K562 (cell line): ENCODE data around the gene SPEG. TPM values are rescaled to one million over a fixed set of nuclear protein-coding genes. Genes with fewer than 3 reads are reported as not detected.
A peak's percentile ranks its signal among the peaks of the same experiment; 100 is the strongest.

Experiments
- ATAC-seq: fragments of 200-7000 bp; cut with Tn5 transposase; 3 replicates; pipeline ENCODE4 v1.9.1; 2020; ENCODE audit warnings: moderate library complexity
- BruUV-seq: library from RNA; stranded (reverse); fragments of 400-500 nt; replicated peaks from 2 replicates; lab custom pipeline; 2021; lab: Mats Ljungman, UMichigan
- CTCF ChIA-PET: fragments of 300-600 bp; formaldehyde crosslinking; extraction: SDS; loops from one replicate; lab custom pipeline; 2021; ENCODE audit warnings: low intra/inter-chr PET ratio; lab: Yijun Ruan, JAX
- POLR2A ChIA-PET: fragments of 300-600, 350-650 bp; sonication (Branson Sonifier 250); formaldehyde crosslinking; extraction: SDS; loops from one replicate; lab custom pipeline; 2021; ENCODE audit warnings: antibody characterized with exemption, inconsistent platforms; lab: Yijun Ruan, JAX
- DNase-seq, 4 experiments: peaks; one replicate each; pipeline versions ENCODE4 v3.0.0 to v3.0.0-alpha.2; 2011 to 2018; ENCODE audit warnings: low spot score in 3 of 4, mixed read lengths in 3 of 4; ENCODE audit errors: extremely low read depth in 1 of 4
- FAIRE-seq: peaks from 2 replicates; lab custom pipeline; 2011; peaks lifted over from hg19 to GRCh38; lab: Jason Lieb, UNC
- H2AFZ ChIP-seq: 2 replicates; pipeline ENCODE4 v1.6.0; 2011; ENCODE audit warnings: low read depth, low read length, control low read depth, inconsistent platforms
- H3K27ac ChIP-seq: fragments of 200-600 bp; 3 replicates; pipeline ENCODE4 v1.8.0; 2011; ENCODE audit warnings: low read depth, mild to moderate bottlenecking, control low read depth, inconsistent platforms, low read length, moderate library complexity, mixed read lengths; ENCODE audit errors: extremely low read depth
- H3K27me3 ChIP-seq, 2 experiments: fragments of 300-600 bp in 1 of 2; 2 replicates in 1 of 2; 3 replicates in 1 of 2; pipeline versions ENCODE4 v1.6.0 to v1.8.0; 2011; ENCODE audit warnings: inconsistent platforms in 2 of 2, low read length in 2 of 2, mild to moderate bottlenecking in 1 of 2, mixed read lengths in 1 of 2, moderate library complexity in 1 of 2; ENCODE audit not compliant: control insufficient read depth in 2 of 2, insufficient read depth in 2 of 2
- H3K36me3 ChIP-seq: fragments of 300-600 bp; 3 replicates; pipeline ENCODE4 v1.8.0; 2011; ENCODE audit warnings: mild to moderate bottlenecking, low read length, inconsistent platforms; ENCODE audit not compliant: control insufficient read depth, insufficient read depth
- H3K4me1 ChIP-seq, 2 experiments: fragments of 200-600 bp in 1 of 2; replicated peaks in 1 of 2; 2 replicates in 1 of 2; 3 replicates in 1 of 2; pipeline versions ENCODE4 v1.5.1 to v1.8.0; 2011; ENCODE audit warnings: inconsistent platforms in 2 of 2, low read length in 2 of 2, mild to moderate bottlenecking in 1 of 2, mixed read lengths in 1 of 2, moderate library complexity in 1 of 2; ENCODE audit not compliant: control insufficient read depth in 2 of 2, insufficient read depth in 2 of 2
- H3K4me2 ChIP-seq: 2 replicates; pipeline ENCODE4 v1.6.1; 2011; ENCODE audit warnings: low read length, control low read depth, inconsistent platforms, mixed read lengths; ENCODE audit not compliant: insufficient read depth
- H3K4me3 ChIP-seq: fragments of 200-600 bp; sonication (generic), shearing (Covaris generic); 2 replicates; pipeline ENCODE4 v1.5.1; 2016; ENCODE audit warnings: control low read depth, inconsistent platforms
- H3K79me2 ChIP-seq: fragments of 200-600 bp; 3 replicates; pipeline ENCODE4 v1.8.0; 2011; ENCODE audit warnings: low read length, inconsistent platforms; ENCODE audit not compliant: control insufficient read depth, insufficient read depth
- H3K9ac ChIP-seq, 2 experiments: 2 replicates each; pipeline versions ENCODE4 v1.6.0 to v1.6.1; 2011; ENCODE audit warnings: low read depth in 2 of 2, low read length in 2 of 2, control low read depth in 1 of 2, inconsistent platforms in 1 of 2, mild to moderate bottlenecking in 1 of 2, mixed read lengths in 1 of 2; ENCODE audit not compliant: insufficient read depth in 1 of 2
- H3K9me1 ChIP-seq: one replicate; pipeline ENCODE4 v1.6.0; 2011; ENCODE audit warnings: inconsistent platforms, mild to moderate bottlenecking, low read length, moderate library complexity; ENCODE audit not compliant: control insufficient read depth, insufficient read depth
- H3K9me3 ChIP-seq: replicated peaks from 2 replicates; pipeline ENCODE4 v1.5.1; 2011; ENCODE audit warnings: low read depth, low read length, inconsistent platforms; ENCODE audit not compliant: control insufficient read depth, insufficient read depth
- H4K20me1 ChIP-seq: replicated peaks from 2 replicates; pipeline ENCODE4 v1.6.1; 2011; ENCODE audit warnings: low read length, inconsistent platforms, mixed read lengths; ENCODE audit not compliant: control insufficient read depth, insufficient read depth
- DNMT1 ChIP-seq: fragments of 450-650 bp; IDR thresholded peaks from 2 replicates; pipeline ENCODE4 v1.6.1; 2016; ENCODE audit warnings: antibody characterized with exemption, mild to moderate bottlenecking
- E2F3 ChIP-seq: fragments of 250-450 bp; sonication (Bioruptor Pico); IDR thresholded peaks from 2 replicates; pipeline ENCODE4 v1.4.0; 2020; ENCODE audit warnings: mild to moderate bottlenecking
- HDAC8 ChIP-seq: fragments of 450-650 bp; IDR thresholded peaks from 2 replicates; pipeline ENCODE4 v1.6.1; 2016; ENCODE audit warnings: mild to moderate bottlenecking, missing genetic modification characterization, moderate library complexity, missing compliant biosample characterization
- KLF6 ChIP-seq: fragments of 250-450 bp; sonication (Bioruptor Pico); IDR thresholded peaks from 2 replicates; pipeline ENCODE4 v1.4.0; 2020; ENCODE audit warnings: mild to moderate bottlenecking, moderate library complexity, borderline replicate concordance
- MTF1 ChIP-seq: fragments of 250-450 bp; sonication (Bioruptor Pico); IDR thresholded peaks from 2 replicates; pipeline ENCODE4 v1.9.0; 2021; ENCODE audit warnings: moderate library complexity, mild to moderate bottlenecking, inconsistent platforms, borderline replicate concordance
- POLR2AphosphoS5 ChIP-seq: IDR thresholded peaks from 2 replicates; pipeline ENCODE4 v1.6.1; 2011; ENCODE audit warnings: mild to moderate bottlenecking, low read depth, low read length, moderate library complexity; ENCODE audit not compliant: control insufficient read depth, insufficient read depth
- XRCC3 ChIP-seq: fragments of 450-650 bp; IDR thresholded peaks from 2 replicates; pipeline ENCODE4 v1.6.1; 2017; ENCODE audit warnings: mild to moderate bottlenecking, moderate library complexity
- ZC3H8 ChIP-seq: fragments of 450-650 bp; IDR thresholded peaks from 2 replicates; pipeline ENCODE4 v1.6.1; 2017
- ZNF431 ChIP-seq: sonication (generic); formaldehyde crosslinking; IDR thresholded peaks from 2 replicates; pipeline ENCODE4 v1.8.0; 2022; ENCODE audit warnings: mild to moderate bottlenecking, missing genetic modification reagents
- WGBS: fragments of 100-300 bp; shearing (Covaris generic); methylation state at CpG from one replicate; pipeline ENCODE4 v1.1.6; 2016; ENCODE audit warnings: low coverage, mixed read lengths; ENCODE audit not compliant: insufficient coverage; ENCODE audit errors: missing lambda C conversion rate; 5-methylcytosine and 5-hydroxymethylcytosine counted together
- in situ Hi-C: fragments of 300-500 bp; cut with MboI; formaldehyde crosslinking; loops from 4 replicates; pipeline ENCODE4 v1.15.0; 2018; ENCODE audit warnings: inconsistent platforms, mixed read lengths
- intact Hi-C: fragments of 100-400 bp; cut with micrococcal nuclease; formaldehyde crosslinking; loops from 2 replicates; pipeline ENCODE4 v1.14.2; 2022
- polyA plus RNA-seq, 8 experiments: library from polyadenylated mRNA; depleted of rRNA in 4 of 8; stranded (reverse) in 5 of 8; unstranded in 3 of 8; fragments of >200 nt; fragmentation: Nextera tagmentation in 2 of 8; fragmentation: Illumina TruSeq in 1 of 8; extraction: Ambion mirVana in 2 of 8; extraction: Trizol in 1 of 8; gene quantifications; 2 replicates each; pipeline versions ENCODE4 v1.2.1 to v1.2.3, GENCODE V29; 2011 to 2014; ENCODE audit warnings: inconsistent platforms in 1 of 8, missing spikeins in 1 of 8
- total RNA-seq, 7 experiments: library from RNA; depleted of rRNA in 6 of 7; stranded (reverse); fragments of >200 nt in 6 of 7; fragmentation: Illumina TruSeq in 2 of 7; extraction: Trizol in 2 of 7; gene quantifications; 2 replicates each; pipeline versions ENCODE4 v1.2.1 to v1.2.3, GENCODE V29; 2011 to 2021; ENCODE audit warnings: low replicate concordance in 1 of 7
- TF ChIP-seq, protein P1 (sequence below), 2 experiments: fragments of 200-800 bp in 1 of 2; sonication (Bioruptor generic) in 1 of 2; sonication (generic) in 1 of 2; formaldehyde crosslinking in 1 of 2; IDR thresholded peaks in 1 of 2; conservative IDR thresholded peaks in 1 of 2; 2 replicates each; pipeline versions ENCODE4 v1.5.0 to v1.6.1; 2016 to 2020; ENCODE audit warnings: missing compliant biosample characterization in 1 of 2, missing genetic modification characterization in 1 of 2, missing genetic modification reagents in 1 of 2
- TF ChIP-seq, protein P2 (sequence below), 2 experiments: fragments of 450-650 bp in 1 of 2; sonication (generic) in 1 of 2; formaldehyde crosslinking; conservative IDR thresholded peaks; 2 replicates each; pipeline versions ENCODE4 v1.4.0 to v1.8.1; 2020 to 2022; ENCODE audit warnings: mild to moderate bottlenecking in 1 of 2, missing genetic modification reagents in 1 of 2
- TF ChIP-seq, protein P3 (sequence below): fragments of 250-450 bp; sonication (Bioruptor Pico); IDR thresholded peaks from 2 replicates; pipeline ENCODE4 v1.8.0; 2022; ENCODE audit warnings: moderate library complexity, mild to moderate bottlenecking, inconsistent platforms
- TF ChIP-seq, protein P4 (sequence below): sonication (generic); formaldehyde crosslinking; IDR thresholded peaks from 2 replicates; pipeline ENCODE4 v1.8.1; 2022; ENCODE audit warnings: missing genetic modification reagents

SPEG gene
- total and polyA plus RNA-seq, 9 of the 15 experiments (the other 6 are each of a cell fraction or from before 2014, with no cell fraction given) = 0.49 to 8.7 (median 3.0) TPM

DNA sequence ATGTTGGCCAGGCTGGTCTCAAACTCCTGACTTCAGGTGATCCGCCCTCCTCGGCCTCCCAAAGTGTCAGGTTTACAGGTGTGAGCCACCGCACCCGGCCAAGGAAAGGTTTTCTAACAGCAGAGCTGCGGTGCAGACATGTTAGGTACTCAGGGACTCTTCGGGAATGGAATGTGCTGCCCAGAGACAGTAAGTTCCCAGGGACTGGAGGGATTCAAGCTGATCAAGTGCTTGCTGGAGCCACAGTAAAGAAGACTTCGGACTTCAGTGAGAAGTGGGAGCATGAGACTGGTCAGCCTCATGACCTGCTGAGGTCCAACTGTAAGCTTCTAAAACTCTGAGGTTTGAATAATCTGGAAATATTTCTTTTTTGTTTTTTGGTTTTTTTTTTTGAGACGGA lies 24.3 kb upstream of the SPEG start (continued):
- TF ChIP-seq, protein P1, sequence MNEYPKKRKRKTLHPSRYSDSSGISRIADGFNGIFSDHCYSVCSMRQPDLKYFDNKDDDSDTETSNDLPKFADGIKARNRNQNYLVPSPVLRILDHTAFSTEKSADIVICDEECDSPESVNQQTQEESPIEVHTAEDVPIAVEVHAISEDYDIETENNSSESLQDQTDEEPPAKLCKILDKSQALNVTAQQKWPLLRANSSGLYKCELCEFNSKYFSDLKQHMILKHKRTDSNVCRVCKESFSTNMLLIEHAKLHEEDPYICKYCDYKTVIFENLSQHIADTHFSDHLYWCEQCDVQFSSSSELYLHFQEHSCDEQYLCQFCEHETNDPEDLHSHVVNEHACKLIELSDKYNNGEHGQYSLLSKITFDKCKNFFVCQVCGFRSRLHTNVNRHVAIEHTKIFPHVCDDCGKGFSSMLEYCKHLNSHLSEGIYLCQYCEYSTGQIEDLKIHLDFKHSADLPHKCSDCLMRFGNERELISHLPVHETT (CRISPR knock-in tag; conservative IDR thresholded peaks at IDR 0.05 in 1 of 2, IDR thresholded peaks at IDR 0.05 in 1 of 2) = no peak
- TF ChIP-seq ZC3H8 (no peak), DNMT1 (no peak), POLR2AphosphoS5 (no peak)

DNA sequence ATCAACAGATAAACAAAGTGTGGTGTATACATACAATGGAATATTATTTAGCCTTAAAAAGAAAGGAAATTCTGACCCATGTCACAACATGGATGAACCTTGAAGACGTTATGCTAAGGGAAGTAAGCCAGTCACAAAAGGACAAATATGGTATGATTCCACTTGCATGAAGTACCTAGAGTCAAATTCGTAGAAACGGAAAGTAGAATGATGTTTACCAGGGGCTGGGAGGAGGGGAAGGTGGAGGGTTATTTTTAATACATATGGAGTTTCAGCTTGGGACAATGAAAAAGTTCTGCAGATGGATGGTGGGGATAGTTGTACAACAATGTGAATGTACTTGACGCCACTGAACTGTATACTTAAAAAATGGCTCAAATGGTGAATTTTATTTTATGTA lies 19.8 kb upstream of the SPEG start:
- Histone ChIP-seq H3K9me1 (no peaks in the 10 kb centered on the region), H2AFZ (no peak overlapping the region), H3K79me2 (no peaks in the 10 kb centered on the region), H3K9me3 (peaks cover 4% of the 10 kb centered on the region), H4K20me1 (no peaks in the 10 kb centered on the region), H3K27ac (no peak overlapping the region), H3K4me2 (no peak overlapping the region), H3K9ac (no peak overlapping the region), H3K4me3 (no peak overlapping the region), H3K36me3 (no peaks in the 10 kb centered on the region), H3K4me1 (peaks cover 9 to 28% of the 10 kb centered on the region in 2 experiments)
- DNase-seq (no peak), FAIRE-seq (peak; percentile 40), ATAC-seq (no peak)
- intact Hi-C loops = no loop called here
- BruUV-seq = no TSS peak
- POLR2A ChIA-PET = interaction anchor here (1.1 kb wide), 1 partner anchor 9 kb away, joined by 3 read pairs; no protein-coding TSS in a partner anchor
- CTCF ChIA-PET = no interaction called here
- TF ChIP-seq, protein P2, sequence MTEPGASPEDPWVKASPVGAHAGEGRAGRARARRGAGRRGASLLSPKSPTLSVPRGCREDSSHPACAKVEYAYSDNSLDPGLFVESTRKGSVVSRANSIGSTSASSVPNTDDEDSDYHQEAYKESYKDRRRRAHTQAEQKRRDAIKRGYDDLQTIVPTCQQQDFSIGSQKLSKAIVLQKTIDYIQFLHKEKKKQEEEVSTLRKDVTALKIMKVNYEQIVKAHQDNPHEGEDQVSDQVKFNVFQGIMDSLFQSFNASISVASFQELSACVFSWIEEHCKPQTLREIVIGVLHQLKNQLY (CRISPR knock-in tag; conservative IDR thresholded peaks at IDR 0.05) = no peak
- TF ChIP-seq, protein P3, sequence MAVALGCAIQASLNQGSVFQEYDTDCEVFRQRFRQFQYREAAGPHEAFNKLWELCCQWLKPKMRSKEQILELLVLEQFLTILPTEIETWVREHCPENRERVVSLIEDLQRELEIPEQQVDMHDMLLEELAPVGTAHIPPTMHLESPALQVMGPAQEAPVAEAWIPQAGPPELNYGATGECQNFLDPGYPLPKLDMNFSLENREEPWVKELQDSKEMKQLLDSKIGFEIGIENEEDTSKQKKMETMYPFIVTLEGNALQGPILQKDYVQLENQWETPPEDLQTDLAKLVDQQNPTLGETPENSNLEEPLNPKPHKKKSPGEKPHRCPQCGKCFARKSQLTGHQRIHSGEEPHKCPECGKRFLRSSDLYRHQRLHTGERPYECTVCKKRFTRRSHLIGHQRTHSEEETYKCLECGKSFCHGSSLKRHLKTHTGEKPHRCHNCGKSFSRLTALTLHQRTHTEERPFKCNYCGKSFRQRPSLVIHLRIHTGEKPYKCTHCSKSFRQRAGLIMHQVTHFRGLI = no peak
- TF ChIP-seq MTF1 (no peak), HDAC8 (tag) (no peak), E2F3 (CRISPR knock-in tag) (no peak), ZNF431 (no peak), XRCC3 (no peak), KLF6 (CRISPR knock-in tag) (no peak)
- TF ChIP-seq, protein P4, sequence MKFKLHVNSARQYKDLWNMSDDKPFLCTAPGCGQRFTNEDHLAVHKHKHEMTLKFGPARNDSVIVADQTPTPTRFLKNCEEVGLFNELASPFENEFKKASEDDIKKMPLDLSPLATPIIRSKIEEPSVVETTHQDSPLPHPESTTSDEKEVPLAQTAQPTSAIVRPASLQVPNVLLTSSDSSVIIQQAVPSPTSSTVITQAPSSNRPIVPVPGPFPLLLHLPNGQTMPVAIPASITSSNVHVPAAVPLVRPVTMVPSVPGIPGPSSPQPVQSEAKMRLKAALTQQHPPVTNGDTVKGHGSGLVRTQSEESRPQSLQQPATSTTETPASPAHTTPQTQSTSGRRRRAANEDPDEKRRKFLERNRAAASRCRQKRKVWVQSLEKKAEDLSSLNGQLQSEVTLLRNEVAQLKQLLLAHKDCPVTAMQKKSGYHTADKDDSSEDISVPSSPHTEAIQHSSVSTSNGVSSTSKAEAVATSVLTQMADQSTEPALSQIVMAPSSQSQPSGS = no peak
- TF ChIP-seq, all 486 proteins: peak for 0
- in situ Hi-C loops = no loop called here
- no peaks in the 10 kb centered on the region for H3K27me3 ChIP-seq
- WGBS = 61% methylated on average over 4 of the region's 4 CpGs
